ENCODE results near the gene INPP5E. TPM values are rescaled to one million over a fixed set of nuclear protein-coding genes. Genes with fewer than 3 reads are reported as not detected.

The INPP5E gene
- total and polyA plus RNA-seq, 10 of the 15 experiments (the other 5 are each of a cell fraction or from before 2014, with no cell fraction given) = 0.24 to 16.0 (median 5.3) TPM

GRCh38 chr9:136403915-136404800 is 35.5 kb downstream of the INPP5E start (continued):
- TF ChIP-seq RBBP5 (conservative IDR thresholded peaks at IDR 0.05) = no peak
- no peak for TF ChIP-seq PKNOX1 (IDR thresholded peaks at IDR 0.05)
- TF ChIP-seq CHD2 (IDR thresholded peaks at IDR 0.05; ENCODE audit: borderline replicate concordance, low read depth, low read length) = no peak
- TF ChIP-seq MAX (IDR thresholded peaks at IDR 0.05; ENCODE audit: low read depth, low read length) = no peak
- no peak for TF ChIP-seq KDM1A (IDR thresholded peaks at IDR 0.05; ENCODE audit: borderline replicate concordance)
- TF ChIP-seq MTA2 (IDR thresholded peaks at IDR 0.05; ENCODE audit: low read depth) = peak; percentile 49; the same call in 1 of the 2 replicates
- no peak for TF ChIP-seq RELB (IDR thresholded peaks at IDR 0.05; ENCODE audit: low read depth)
- TF ChIP-seq ZZZ3 (IDR thresholded peaks at IDR 0.05; ENCODE audit: control insufficient read depth, insufficient read length, low read depth) = no peak
- 0 out of 2 replicates have a peak, but pooled peaks have one; percentile 25 for TF ChIP-seq ATF7 (IDR thresholded peaks at IDR 0.05; ENCODE audit: low read depth)
- TF ChIP-seq SRF (IDR thresholded peaks at IDR 0.05; ENCODE audit: low read depth in 2 of 2, low read length in 2 of 2) = no peak
- TF ChIP-seq SUPT20H (IDR thresholded peaks at IDR 0.05; ENCODE audit: borderline replicate concordance, control insufficient read depth, low read depth, low read length) = no peak
- no peak for TF ChIP-seq IRF5 (IDR thresholded peaks at IDR 0.05; ENCODE audit: borderline replicate concordance)
- no peak for TF ChIP-seq TARDBP (IDR thresholded peaks at IDR 0.05; ENCODE audit: borderline replicate concordance)
- TF ChIP-seq STAT3 (IDR thresholded peaks at IDR 0.05; ENCODE audit: low read depth, low read length) = no peak
- TF ChIP-seq NR2C2 (IDR thresholded peaks at IDR 0.05; ENCODE audit: borderline replicate concordance, control insufficient read depth, insufficient read length, low read depth) = no peak
- TF ChIP-seq E2F4 (IDR thresholded peaks at IDR 0.05; ENCODE audit: low read depth, low read length) = no peak
- TF ChIP-seq PAX5 (IDR thresholded peaks at IDR 0.05; ENCODE audit: borderline replicate concordance, low read depth, low read length) = no peak
- no peak; a peak in 1 of 4 replicates for TF ChIP-seq IKZF2 (IDR thresholded peaks at IDR 0.05)
- TF ChIP-seq IKZF1 (conservative IDR thresholded peaks at IDR 0.05) = peak; percentile 60; the same call in 1 of the 2 replicates
- no peak for TF ChIP-seq TCF7 (IDR thresholded peaks at IDR 0.05; ENCODE audit: borderline replicate concordance)
- no peak for TF ChIP-seq BMI1 (IDR thresholded peaks at IDR 0.05; ENCODE audit: borderline replicate concordance)
- TF ChIP-seq PAX8 (IDR thresholded peaks at IDR 0.05) = no peak
- TF ChIP-seq ESRRA (IDR thresholded peaks at IDR 0.05; ENCODE audit: low read length) = no peak
- TF ChIP-seq BCL3 (IDR thresholded peaks at IDR 0.05; ENCODE audit: borderline replicate concordance, insufficient read depth, low read depth, low read length, poor library complexity, severe bottlenecking) = no peak

All from GM12878 (cell line).